Caco-2 (cell line): ENCODE data around the gene CD74. TPM values are rescaled to one million over a fixed set of nuclear protein-coding genes. Genes with fewer than 3 reads are reported as not detected.

Source experiments
- BruUV-seq: library from RNA; stranded (reverse); fragments of 400-500 nt; replicated peaks from 2 replicates; lab custom pipeline; 2021; lab: Mats Ljungman, UMichigan
- CTCF ChIA-PET: fragments of 300-600 bp; sonication (Branson Sonifier 250); formaldehyde crosslinking; loops from one replicate; lab custom pipeline; 2022; ENCODE audit warnings: antibody characterized with exemption; lab: Charles Lee
- POLR2A ChIA-PET: fragments of 300-600 bp; sonication (Branson Sonifier 250); formaldehyde crosslinking; loops from one replicate; lab custom pipeline; 2022; ENCODE audit warnings: antibody characterized with exemption; lab: Charles Lee
- DNase-seq, 2 experiments: peaks; one replicate each; pipeline versions ENCODE4 v3.0.0 to v3.0.0-alpha.2; 2020 to 2022
- H3K27me3 ChIP-seq: replicated peaks from 2 replicates; pipeline ENCODE4 v1.6.0; 2011; ENCODE audit warnings: low read length; ENCODE audit not compliant: control insufficient read depth, insufficient read depth
- H3K36me3 ChIP-seq: 2 replicates; pipeline ENCODE4 v1.5.1; 2011; ENCODE audit warnings: low read length; ENCODE audit not compliant: control insufficient read depth, insufficient read depth
- H3K4me1 ChIP-seq: fragments of 250-450 bp; sonication (Bioruptor Pico); 2 replicates; pipeline ENCODE4 v1.5.1; 2020; ENCODE audit warnings: mild to moderate bottlenecking
- H3K4me3 ChIP-seq: 2 replicates; pipeline ENCODE4 v1.5.1; 2011; ENCODE audit warnings: low read depth, mild to moderate bottlenecking, control low read depth, low read length
- H3K9me3 ChIP-seq: fragments of 250-450 bp; sonication (Bioruptor Pico); 2 replicates; pipeline ENCODE4 v1.5.1; 2020; ENCODE audit warnings: mild to moderate bottlenecking, moderate library complexity
- H3K27ac Mint-ChIP-seq: one replicate; pipeline ENCODE4 v1.8.0; 2022; ENCODE audit warnings: mixed read lengths; ENCODE audit not compliant: unreplicated experiment
- H3K27me3 Mint-ChIP-seq: one replicate; pipeline ENCODE4 v1.8.0; 2022; ENCODE audit warnings: mixed read lengths; ENCODE audit not compliant: insufficient read depth, unreplicated experiment
- H3K36me3 Mint-ChIP-seq: one replicate; pipeline ENCODE4 v1.8.0; 2022; ENCODE audit warnings: mild to moderate bottlenecking, mixed read lengths; ENCODE audit not compliant: insufficient read depth, unreplicated experiment
- H3K4me1 Mint-ChIP-seq: one replicate; pipeline ENCODE4 v1.8.0; 2022; ENCODE audit warnings: low read depth, mixed read lengths; ENCODE audit not compliant: unreplicated experiment
- H3K4me3 Mint-ChIP-seq: one replicate; pipeline ENCODE4 v1.8.0; 2022; ENCODE audit warnings: mild to moderate bottlenecking, moderate library complexity, mixed read lengths; ENCODE audit not compliant: unreplicated experiment
- H3K9me3 Mint-ChIP-seq: one replicate; pipeline ENCODE4 v1.8.0; 2022; ENCODE audit warnings: mixed read lengths; ENCODE audit not compliant: unreplicated experiment
- CTCF ChIP-seq, 2 experiments: fragments of 200-600 bp in 1 of 2; IDR thresholded peaks; 1 replicate in 1 of 2; 2 replicates in 1 of 2; pipeline versions ENCODE4 v1.5.1 to v1.8.0; 2011 to 2022; ENCODE audit warnings: antibody characterized with exemption in 1 of 2, control low read depth in 1 of 2, inconsistent platforms in 1 of 2, low read depth in 1 of 2, low read length in 1 of 2, mild to moderate bottlenecking in 1 of 2, moderate library complexity in 1 of 2; ENCODE audit not compliant: insufficient read depth in 1 of 2, severe bottlenecking in 1 of 2, unreplicated experiment in 1 of 2
- intact Hi-C: fragments of 100-400 bp; cut with micrococcal nuclease; formaldehyde crosslinking; loops from one replicate; pipeline ENCODE4 v1.10.0; 2022; ENCODE audit not compliant: unreplicated experiment
- total RNA-seq: library from RNA; stranded (reverse); gene quantifications from 2 replicates; pipeline ENCODE4 v1.2.3, GENCODE V29; 2022

Gene CD74
- total RNA-seq, 1 experiment from 2014 or later: 59.3 TPM

GRCh38 chr5:150446583-150446982, 33.9 kb upstream of the CD74 start:
- Mint-ChIP-seq H3K4me3 (no peak overlapping the region), H3K36me3 (peaks cover 86% of the 10 kb centered on the region), H3K27me3 (no peaks in the 10 kb centered on the region), H3K27ac (no peak overlapping the region), H3K9me3 (no peaks in the 10 kb centered on the region), H3K4me1 (peaks cover 8% of the 10 kb centered on the region)
- no peak for TF ChIP-seq CTCF (IDR thresholded peaks at IDR 0.05; ENCODE audit: insufficient read depth in 1 of 2, low read depth in 1 of 2, low read length in 1 of 2, severe bottlenecking in 1 of 2, unreplicated experiment in 1 of 2)
- ChIA-PET CTCF (no interaction called here), POLR2A (no interaction called here)
- intact Hi-C loops: no loop called here
- H3K36me3 ChIP-seq: peaks cover 20% of the 10 kb centered on the region
- H3K9me3 ChIP-seq: no peaks in the 10 kb centered on the region
- H3K4me1 ChIP-seq: 0 out of 2 replicates have a peak, but pooled peaks cover 4% of the 10 kb centered on the region
- no peak for DNase-seq
- H3K27me3 ChIP-seq: no peaks in the 10 kb centered on the region
- H3K4me3 ChIP-seq: no peak overlapping the region
- no TSS peak for BruUV-seq

GRCh38 chr5:150446088-150446487, 33.4 kb upstream of the CD74 start:
- no peak for DNase-seq
- Mint-ChIP-seq H3K4me1 (peaks cover 8% of the 10 kb centered on the region), H3K4me3 (no peak overlapping the region), H3K9me3 (no peaks in the 10 kb centered on the region), H3K36me3 (peaks cover 90% of the 10 kb centered on the region), H3K27ac (no peak overlapping the region), H3K27me3 (no peaks in the 10 kb centered on the region)
- BruUV-seq: no TSS peak
- ChIA-PET POLR2A (interaction anchor here (0.6 kb wide), 1 partner anchor 173 kb away, joined by 5 read pairs; no protein-coding TSS in a partner anchor), CTCF (no interaction called here)
- H3K4me1 ChIP-seq: 0 out of 2 replicates have a peak, but pooled peaks cover 4% of the 10 kb centered on the region
- peaks cover 20% of the 10 kb centered on the region for H3K36me3 ChIP-seq
- intact Hi-C loops: no loop called here
- no peaks in the 10 kb centered on the region for H3K27me3 ChIP-seq
- H3K9me3 ChIP-seq: no peaks in the 10 kb centered on the region
- no peak overlapping the region for H3K4me3 ChIP-seq
- TF ChIP-seq CTCF (IDR thresholded peaks at IDR 0.05; ENCODE audit: insufficient read depth in 1 of 2, low read depth in 1 of 2, low read length in 1 of 2, severe bottlenecking in 1 of 2, unreplicated experiment in 1 of 2): no peak

GRCh38 chr5:150444770-150445169, 32.1 kb upstream of the CD74 start:
- TF ChIP-seq CTCF (IDR thresholded peaks at IDR 0.05; ENCODE audit: insufficient read depth in 1 of 2, low read depth in 1 of 2, low read length in 1 of 2, severe bottlenecking in 1 of 2, unreplicated experiment in 1 of 2): no peak
- Mint-ChIP-seq H3K9me3 (no peaks in the 10 kb centered on the region), H3K27ac (no peak overlapping the region), H3K4me1 (peaks cover 8% of the 10 kb centered on the region), H3K4me3 (no peak overlapping the region), H3K36me3 (peaks cover 91% of the 10 kb centered on the region), H3K27me3 (no peaks in the 10 kb centered on the region)
- 0 out of 2 replicates have a peak, but pooled peaks cover 4% of the 10 kb centered on the region for H3K4me1 ChIP-seq
- no peak for DNase-seq
- ChIA-PET POLR2A (no interaction called here), CTCF (interaction anchor here (1.5 kb wide), 1 partner anchor 9 kb away, joined by 4 read pairs; no protein-coding TSS in a partner anchor)
- H3K9me3 ChIP-seq: no peaks in the 10 kb centered on the region
- H3K27me3 ChIP-seq: no peaks in the 10 kb centered on the region
- H3K4me3 ChIP-seq: no peak overlapping the region
- BruUV-seq: no TSS peak
- peaks cover 20% of the 10 kb centered on the region for H3K36me3 ChIP-seq
- intact Hi-C loops: no loop called here
